Right lobe of liver (tissue), 4 donors: ENCODE results near the gene RADIL.

Experiments used
- POLR2A ChIP-seq: fragments of 450-650 bp; IDR thresholded peaks from one replicate; pipeline ENCODE4 v1.6.1; 2017; ENCODE audit warnings: antibody characterized with exemption, mild to moderate bottlenecking
- TF ChIP-seq, protein P1 (sequence below), 4 donors: fragments of 200-600 bp in 3 of 4; fragments of 450-650 bp in 1 of 4; IDR thresholded peaks; one replicate each; pipeline versions ENCODE4 v1.5.1 to v1.8.0; 2016 to 2022; ENCODE audit warnings: antibody characterized with exemption in 4 of 4, mild to moderate bottlenecking in 2 of 4
- donor health status: DM: no; HTN: no; CAD: no.
- donor health status: DM: no; HTN: no; CAD: no.
- donor health status: DM: no; HTN: yes; CAD: no.

DNA sequence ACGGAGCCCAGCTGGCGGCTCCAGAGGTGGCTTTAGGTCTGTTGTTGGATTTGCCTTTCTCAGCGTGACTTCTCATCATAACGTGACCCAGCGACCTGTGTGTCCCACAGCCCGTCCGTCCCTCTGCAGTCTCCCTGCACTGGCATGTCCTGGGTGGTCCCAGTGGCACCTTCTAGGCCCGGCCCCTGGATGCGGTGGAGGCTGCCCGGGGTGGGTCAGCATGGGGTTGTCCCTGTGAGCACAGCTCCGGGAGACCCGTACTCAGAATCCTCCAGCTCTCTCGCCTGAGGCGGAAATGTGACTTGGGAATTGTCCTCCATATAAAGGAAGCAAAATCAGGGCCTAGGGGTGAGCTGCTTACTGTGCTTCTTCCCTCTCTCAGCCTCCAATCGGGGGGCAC lies 133.7 kb downstream of the RADIL start:
- TF ChIP-seq, protein P1, sequence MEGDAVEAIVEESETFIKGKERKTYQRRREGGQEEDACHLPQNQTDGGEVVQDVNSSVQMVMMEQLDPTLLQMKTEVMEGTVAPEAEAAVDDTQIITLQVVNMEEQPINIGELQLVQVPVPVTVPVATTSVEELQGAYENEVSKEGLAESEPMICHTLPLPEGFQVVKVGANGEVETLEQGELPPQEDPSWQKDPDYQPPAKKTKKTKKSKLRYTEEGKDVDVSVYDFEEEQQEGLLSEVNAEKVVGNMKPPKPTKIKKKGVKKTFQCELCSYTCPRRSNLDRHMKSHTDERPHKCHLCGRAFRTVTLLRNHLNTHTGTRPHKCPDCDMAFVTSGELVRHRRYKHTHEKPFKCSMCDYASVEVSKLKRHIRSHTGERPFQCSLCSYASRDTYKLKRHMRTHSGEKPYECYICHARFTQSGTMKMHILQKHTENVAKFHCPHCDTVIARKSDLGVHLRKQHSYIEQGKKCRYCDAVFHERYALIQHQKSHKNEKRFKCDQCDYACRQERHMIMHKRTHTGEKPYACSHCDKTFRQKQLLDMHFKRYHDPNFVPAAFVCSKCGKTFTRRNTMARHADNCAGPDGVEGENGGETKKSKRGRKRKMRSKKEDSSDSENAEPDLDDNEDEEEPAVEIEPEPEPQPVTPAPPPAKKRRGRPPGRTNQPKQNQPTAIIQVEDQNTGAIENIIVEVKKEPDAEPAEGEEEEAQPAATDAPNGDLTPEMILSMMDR (IDR thresholded peaks at IDR 0.05) = no peak
- no peak for TF ChIP-seq POLR2A
